H1 (cell line): ENCODE data around the gene KRT72. TPM values are rescaled to one million over a fixed set of nuclear protein-coding genes. Genes with fewer than 3 reads are reported as not detected.

Experiments
- CTCF ChIA-PET: fragments of 300-600 bp; sonication (Branson Sonifier 250); formaldehyde crosslinking; loops from one replicate; lab custom pipeline; 2021; ENCODE audit not compliant: partially characterized antibody; lab: Charles Lee
- POLR2A ChIA-PET: fragments of 300-600 bp; sonication (Branson Sonifier 250); formaldehyde crosslinking; loops from one replicate; lab custom pipeline; 2021; ENCODE audit warnings: inconsistent platforms; ENCODE audit not compliant: partially characterized antibody; lab: Charles Lee
- DNase-seq, 2 experiments: peaks; one replicate each; pipeline versions ENCODE4 v3.0.0 to v3.0.0-alpha.2; 2010 to 2022; ENCODE audit warnings: low spot score in 2 of 2, low read depth in 1 of 2, mixed read lengths in 1 of 2
- FAIRE-seq: peaks from 2 replicates; lab custom pipeline; 2011; peaks lifted over from hg19 to GRCh38; lab: Jason Lieb, UNC
- H2AFZ ChIP-seq: 2 replicates; pipeline ENCODE4 v1.8.1; 2012; ENCODE audit warnings: low read length, inconsistent platforms
- H2AK5ac ChIP-seq: 2 replicates; pipeline ENCODE4 v1.6.1; 2013; ENCODE audit warnings: low read depth, low read length
- H2BK120ac ChIP-seq: replicated peaks from 2 replicates; pipeline ENCODE3; 2013; ENCODE audit warnings: low read depth, low read length, inconsistent platforms
- H2BK12ac ChIP-seq: 2 replicates; pipeline ENCODE4 v1.6.1; 2013; ENCODE audit warnings: low read depth, low read length
- H2BK15ac ChIP-seq: 2 replicates; pipeline ENCODE4 v1.6.1; 2013; ENCODE audit warnings: low read length
- H2BK20ac ChIP-seq: 2 replicates; pipeline ENCODE4 v1.6.1; 2013; ENCODE audit warnings: low read length
- H2BK5ac ChIP-seq: 2 replicates; pipeline ENCODE4 v1.6.1; 2013; ENCODE audit warnings: low read depth, low read length
- H3K14ac ChIP-seq: 2 replicates; pipeline ENCODE4 v1.6.1; 2013; ENCODE audit warnings: inconsistent platforms; ENCODE audit not compliant: insufficient read length
- H3K18ac ChIP-seq: 2 replicates; pipeline ENCODE4 v1.6.1; 2013; ENCODE audit warnings: low read length; ENCODE audit errors: extremely low read depth
- H3K23ac ChIP-seq: 2 replicates; pipeline ENCODE4 v1.6.1; 2013; ENCODE audit warnings: inconsistent platforms; ENCODE audit not compliant: insufficient read length
- H3K23me2 ChIP-seq: 2 replicates; pipeline ENCODE4 v1.6.1; 2013; ENCODE audit warnings: low read depth, low read length
- H3K27ac ChIP-seq: 2 replicates; pipeline ENCODE4 v1.6.1; 2011; ENCODE audit warnings: low read depth, low read length, inconsistent platforms
- H3K27me3 ChIP-seq, 4 experiments: replicated peaks in 1 of 4; 1 replicate in 1 of 4; 2 replicates in 3 of 4; pipeline versions ENCODE4 v1.6.1 to v1.8.1; 2011 to 2013; ENCODE audit warnings: low read length in 3 of 4, mild to moderate bottlenecking in 3 of 4, inconsistent platforms in 2 of 4, mixed read lengths in 2 of 4, moderate library complexity in 1 of 4; ENCODE audit not compliant: control insufficient read depth in 3 of 4, insufficient read depth in 3 of 4; ENCODE audit errors: extremely low read depth in 1 of 4
- H3K36me3 ChIP-seq, 4 experiments: 2 replicates each; pipeline versions ENCODE4 v1.6.1 to v1.8.1; 2011 to 2013; ENCODE audit warnings: mild to moderate bottlenecking in 4 of 4, low read length in 3 of 4, moderate library complexity in 2 of 4, control low read depth in 1 of 4, inconsistent platforms in 1 of 4; ENCODE audit not compliant: insufficient read depth in 4 of 4, control insufficient read depth in 2 of 4
- H3K4ac ChIP-seq: replicated peaks from 2 replicates; pipeline ENCODE3; 2013; ENCODE audit warnings: low read length, low read depth, mixed read lengths, inconsistent platforms; ENCODE audit not compliant: insufficient read length
- H3K4me1 ChIP-seq, 4 experiments: replicated peaks in 1 of 4; 1 replicate in 1 of 4; 2 replicates in 3 of 4; pipeline versions ENCODE4 v1.6.1 to v1.8.1; 2011 to 2013; ENCODE audit warnings: low read length in 3 of 4, inconsistent platforms in 2 of 4, mixed read lengths in 1 of 4; ENCODE audit not compliant: insufficient read depth in 4 of 4, control insufficient read depth in 3 of 4
- H3K4me2 ChIP-seq, 2 experiments: 2 replicates each; pipeline versions ENCODE4 v1.6.1 to v1.8.1; 2011 to 2013; ENCODE audit warnings: low read depth in 2 of 2, low read length in 2 of 2, control low read depth in 1 of 2, inconsistent platforms in 1 of 2, mild to moderate bottlenecking in 1 of 2; ENCODE audit not compliant: insufficient read depth in 1 of 2
- H3K4me3 ChIP-seq, 4 experiments: fragments of 200-600, 300-600 bp in 1 of 4; sonication (generic), shearing (Covaris generic), sonication (Bioruptor Twin) in 1 of 4; 2 replicates each; pipeline versions ENCODE4 v1.5.1 to v1.8.1; 2011 to 2016; ENCODE audit warnings: low read length in 4 of 4, low read depth in 3 of 4, control low read depth in 2 of 4, inconsistent platforms in 2 of 4, mild to moderate bottlenecking in 2 of 4, mixed read lengths in 1 of 4, moderate library complexity in 1 of 4; ENCODE audit not compliant: insufficient read depth in 2 of 4; ENCODE audit errors: extremely low read depth in 1 of 4
- H3K56ac ChIP-seq: replicated peaks from 2 replicates; pipeline ENCODE3; 2013; ENCODE audit warnings: low read depth, mild to moderate bottlenecking, mixed read lengths, low read length, inconsistent platforms; ENCODE audit not compliant: insufficient read length
- H3K79me1 ChIP-seq: 2 replicates; pipeline ENCODE4 v1.6.1; 2013; ENCODE audit warnings: low read depth, low read length, control low read depth
- H3K79me2 ChIP-seq, 2 experiments: 2 replicates each; pipeline versions ENCODE4 v1.6.1 to v1.8.1; 2012 to 2013; ENCODE audit warnings: low read length in 2 of 2, mild to moderate bottlenecking in 2 of 2, inconsistent platforms in 1 of 2; ENCODE audit not compliant: insufficient read depth in 2 of 2, control insufficient read depth in 1 of 2
- H3K9ac ChIP-seq, 4 experiments: replicated peaks in 1 of 4; 1 replicate in 1 of 4; 2 replicates in 3 of 4; pipeline versions ENCODE4 v1.6.1 to v1.8.1; 2011 to 2013; ENCODE audit warnings: low read depth in 3 of 4, low read length in 3 of 4, control low read depth in 2 of 4, mild to moderate bottlenecking in 2 of 4, moderate library complexity in 2 of 4, inconsistent platforms in 1 of 4; ENCODE audit errors: extremely low read depth in 1 of 4
- H3K9me3 ChIP-seq, 2 experiments: 2 replicates each; pipeline versions ENCODE4 v1.6.1 to v1.8.1; 2012 to 2013; ENCODE audit warnings: mild to moderate bottlenecking in 2 of 2, moderate library complexity in 2 of 2, control low read depth in 1 of 2, inconsistent platforms in 1 of 2, low read depth in 1 of 2, low read length in 1 of 2, mixed read lengths in 1 of 2; ENCODE audit not compliant: insufficient read depth in 2 of 2
- H4K20me1 ChIP-seq, 2 experiments: replicated peaks in 1 of 2; 2 replicates each; pipeline versions ENCODE3 to v1.8.1; 2011 to 2013; ENCODE audit warnings: inconsistent platforms in 2 of 2, low read length in 2 of 2, mild to moderate bottlenecking in 1 of 2; ENCODE audit not compliant: insufficient read depth in 2 of 2, control insufficient read depth in 1 of 2
- H4K5ac ChIP-seq: 2 replicates; pipeline ENCODE4 v1.6.1; 2013; ENCODE audit warnings: low read length, low read depth, mixed read lengths, inconsistent platforms; ENCODE audit not compliant: insufficient read length
- H4K8ac ChIP-seq: 2 replicates; pipeline ENCODE4 v1.8.0; 2013; ENCODE audit warnings: mild to moderate bottlenecking, moderate library complexity, low read length, inconsistent platforms; ENCODE audit not compliant: insufficient read depth; ENCODE audit errors: extremely low read depth
- H4K91ac ChIP-seq: replicated peaks from 2 replicates; pipeline ENCODE3; 2013; ENCODE audit warnings: low read length, mixed read lengths, inconsistent platforms; ENCODE audit not compliant: insufficient read length
- HDAC2 ChIP-seq, 2 experiments: fragments of 300-600 bp in 1 of 2; sonication (generic) in 1 of 2; IDR thresholded peaks; 2 replicates each; pipeline ENCODE4 v1.6.1; 2011 to 2012; ENCODE audit warnings: low read depth in 2 of 2, low read length in 2 of 2, mild to moderate bottlenecking in 2 of 2, moderate library complexity in 2 of 2, borderline replicate concordance in 1 of 2, inconsistent platforms in 1 of 2
- WGBS, 2 experiments: shearing (Covaris generic) in 1 of 2; methylation state at CpG; one replicate each; pipeline versions ENCODE4 v1.1.6 to v1.1.7; 2013 to 2015; ENCODE audit warnings: low lambda C conversion rate in 2 of 2, mixed read lengths in 2 of 2, inconsistent platforms in 1 of 2, low coverage in 1 of 2, missing lambda C conversion rate in 1 of 2; ENCODE audit not compliant: insufficient replicate concordance in 2 of 2, insufficient coverage in 1 of 2, insufficient read length in 1 of 2; ENCODE audit errors: extremely low coverage in 1 of 2, missing lambda C conversion rate in 1 of 2; 5-methylcytosine and 5-hydroxymethylcytosine counted together
- polyA plus RNA-seq, 7 experiments: library from polyadenylated mRNA; depleted of rRNA in 3 of 7; stranded (reverse) in 5 of 7; unstranded in 2 of 7; fragments of >200 nt in 5 of 7; fragments of 200-250 nt in 2 of 7; gene quantifications; 1 replicate in 5 of 7; 2 replicates in 1 of 7; 4 replicates in 1 of 7; pipeline versions ENCODE4 v1.2.1 to v1.2.3, GENCODE V29; 2011 to 2013; ENCODE audit warnings: missing spikeins in 2 of 7, mixed read lengths in 2 of 7
- total RNA-seq: library from RNA; stranded (reverse); fragmentation: NEBNext Ultra II Directional; extraction: Animal tissue kit (Norgen Biotek cat#: 25700); gene quantifications from 2 replicates; pipeline ENCODE4 v1.2.1, GENCODE V29; 2021

The KRT72 gene
- total and polyA plus RNA-seq, 2 of the 8 experiments (the other 6 are each of a cell fraction or from before 2014, with no cell fraction given) = not detected

DNA sequence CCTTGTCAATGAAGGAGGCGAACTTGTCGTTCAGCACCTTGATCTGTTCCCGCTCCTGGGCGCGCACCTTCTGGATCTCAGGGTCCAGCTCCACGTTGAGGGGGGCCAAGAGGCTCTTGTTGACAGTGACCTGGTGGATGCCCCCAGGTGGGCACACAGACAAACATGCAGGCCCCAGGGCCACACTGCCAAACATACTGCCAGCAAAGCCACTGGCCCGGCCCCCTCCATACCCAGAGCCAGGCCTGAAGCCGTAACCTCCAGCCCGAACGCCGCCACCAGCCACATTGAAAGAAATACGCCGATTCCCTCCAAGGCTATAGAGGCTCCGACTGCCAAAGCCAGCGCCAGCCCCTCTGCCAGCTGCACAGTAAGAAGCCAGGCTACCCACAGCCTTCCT, 28.0 kb downstream of the KRT72 start:
- no peak overlapping the region for H2AK5ac ChIP-seq
- no peak overlapping the region for H3K9ac ChIP-seq
- ChIA-PET CTCF (interaction anchor here (0.8 to 4.7 kb wide), 12 partner anchors 10 to 311 kb away, joined by 3 to 29 read pairs (median 7); no protein-coding TSS in a partner anchor), POLR2A (no interaction called here)
- H4K8ac ChIP-seq = no peak overlapping the region
- no peak overlapping the region for H2BK120ac ChIP-seq
- H2BK20ac ChIP-seq = no peak overlapping the region
- H3K79me1 ChIP-seq = no peaks in the 10 kb centered on the region
- H3K27me3 ChIP-seq = no peaks in the 10 kb centered on the region; a peak in 2 of 7 replicates
- H3K4me2 ChIP-seq = no peak overlapping the region
- no peak overlapping the region for H4K5ac ChIP-seq
- no peak overlapping the region for H3K14ac ChIP-seq
- H3K56ac ChIP-seq = no peak overlapping the region
- no peak overlapping the region for H4K91ac ChIP-seq
- H3K9me3 ChIP-seq = no peaks in the 10 kb centered on the region
- no peak overlapping the region for H3K4ac ChIP-seq
- no peak overlapping the region for H3K27ac ChIP-seq
- 86% methylated on average over 15 of the region's 15 CpGs; no CpG with 5 or more reads in 1 of the 2 experiments for WGBS, 2 experiments
- no peak for FAIRE-seq
- no peaks in the 10 kb centered on the region for H3K36me3 ChIP-seq
- H2AFZ ChIP-seq = no peak overlapping the region
- H3K23me2 ChIP-seq = no peaks in the 10 kb centered on the region
- H4K20me1 ChIP-seq = no peaks in the 10 kb centered on the region
- H2BK5ac ChIP-seq = no peak overlapping the region
- no peak overlapping the region for H2BK12ac ChIP-seq
- H3K79me2 ChIP-seq = no peaks in the 10 kb centered on the region
- H3K23ac ChIP-seq = no peak overlapping the region
- H3K18ac ChIP-seq = no peak overlapping the region; the same call in 1 of the 2 replicates
- no peak for DNase-seq
- H3K4me3 ChIP-seq = no peak overlapping the region
- no peak overlapping the region for H2BK15ac ChIP-seq
- no peaks in the 10 kb centered on the region for H3K4me1 ChIP-seq
- TF ChIP-seq HDAC2 (IDR thresholded peaks at IDR 0.05; ENCODE audit: borderline replicate concordance in 1 of 2, low read depth in 2 of 2, low read length in 2 of 2) = no peak
